GM23338 (cell line): ENCODE results near the gene ZMYND8. TPM values are rescaled to one million over a fixed set of nuclear protein-coding genes. Genes with fewer than 3 reads are reported as not detected.
A peak's percentile ranks its signal among the peaks of the same experiment; 100 is the strongest.
"Not testable (repeated sequence)": the region's sequence is repeated elsewhere in the genome, so short reads cannot be mapped to it uniquely, and the experiment has no call there.

Source experiments
- ATAC-seq: fragments of 200-7000 bp; cut with Tn5 transposase; 3 replicates; pipeline ENCODE4 v1.9.1; 2020
- DNase-seq: peaks from one replicate; pipeline ENCODE4 v3.0.0-alpha.2; 2015; ENCODE audit warnings: low spot score
- H2AFZ ChIP-seq: fragments of 200-600 bp; sonication (generic); 2 replicates; pipeline ENCODE4 v1.8.0; 2016; ENCODE audit warnings: antibody characterized with exemption, mild to moderate bottlenecking, moderate library complexity
- H3F3A ChIP-seq: fragments of 200-600 bp; sonication (generic); replicated peaks from 2 replicates; pipeline ENCODE4 v1.8.0; 2017; ENCODE audit warnings: antibody characterized with exemption, mixed run types, low read depth
- H3K27ac ChIP-seq: fragments of 200-600 bp; sonication (generic); 2 replicates; pipeline ENCODE4 v1.6.1; 2016; ENCODE audit warnings: low read depth
- H3K27me3 ChIP-seq: fragments of 200-600 bp; sonication (generic); 2 replicates; pipeline ENCODE4 v1.8.0; 2016; ENCODE audit warnings: mild to moderate bottlenecking, mixed run types, moderate library complexity; ENCODE audit not compliant: insufficient read depth
- H3K36me3 ChIP-seq: fragments of 200-600 bp; sonication (generic); 2 replicates; pipeline ENCODE4 v1.8.0; 2016; ENCODE audit warnings: mild to moderate bottlenecking; ENCODE audit not compliant: insufficient read depth
- H3K4me1 ChIP-seq: fragments of 200-600 bp; sonication (generic); 2 replicates; pipeline ENCODE4 v1.8.0; 2016; ENCODE audit warnings: mild to moderate bottlenecking, moderate library complexity; ENCODE audit not compliant: insufficient read depth
- H3K4me2 ChIP-seq: fragments of 200-600 bp; sonication (generic); 2 replicates; pipeline ENCODE4 v1.7.1; 2017; ENCODE audit warnings: mixed run types
- H3K4me3 ChIP-seq: fragments of 200-600 bp; sonication (generic); 2 replicates; pipeline ENCODE4 v1.6.1; 2016; ENCODE audit warnings: mixed run types
- H3K79me2 ChIP-seq: fragments of 200-600 bp; sonication (generic); replicated peaks from 2 replicates; pipeline ENCODE4 v1.8.0; 2017; ENCODE audit warnings: mild to moderate bottlenecking; ENCODE audit not compliant: insufficient read depth
- H3K9me2 ChIP-seq: fragments of 200-600 bp; sonication (generic); 2 replicates; pipeline ENCODE4 v1.8.0; 2017; ENCODE audit not compliant: insufficient read depth
- H4K20me1 ChIP-seq: fragments of 200-600 bp; sonication (generic); replicated peaks from 2 replicates; pipeline ENCODE4 v1.8.0; 2017; ENCODE audit warnings: mild to moderate bottlenecking; ENCODE audit not compliant: insufficient read depth
- H3K27ac Mint-ChIP-seq: 2 replicates; pipeline ENCODE4 v1.8.0; 2020; ENCODE audit warnings: inconsistent platforms, mild to moderate bottlenecking, moderate library complexity, mixed read lengths
- H3K27me3 Mint-ChIP-seq: 3 replicates; pipeline ENCODE4 v1.8.0; 2022; ENCODE audit warnings: low read depth, mild to moderate bottlenecking, moderate library complexity, mixed read lengths, inconsistent platforms; ENCODE audit not compliant: insufficient read depth, poor library complexity
- H3K36me3 Mint-ChIP-seq: 3 replicates; pipeline ENCODE4 v1.8.0; 2021; ENCODE audit warnings: low read depth, mild to moderate bottlenecking, inconsistent platforms, moderate library complexity, mixed read lengths
- H3K4me1 Mint-ChIP-seq: 3 replicates; pipeline ENCODE4 v1.8.0; 2020; ENCODE audit warnings: mild to moderate bottlenecking, inconsistent platforms, mixed read lengths
- H3K4me3 Mint-ChIP-seq: 3 replicates; pipeline ENCODE4 v1.8.0; 2021; ENCODE audit warnings: moderate library complexity, mild to moderate bottlenecking, inconsistent platforms, mixed read lengths
- H3K9me3 Mint-ChIP-seq: 3 replicates; pipeline ENCODE4 v1.8.0; 2020; ENCODE audit warnings: moderate library complexity, mild to moderate bottlenecking, inconsistent platforms, mixed read lengths
- EZH2 ChIP-seq: fragments of 200-600 bp; sonication (generic); IDR thresholded peaks from one replicate; pipeline ENCODE4 v1.8.0; 2017; ENCODE audit warnings: antibody characterized with exemption, mild to moderate bottlenecking, low read depth; ENCODE audit not compliant: unreplicated experiment
- EZH2phosphoT487 ChIP-seq: fragments of 200-600 bp; sonication (generic); IDR thresholded peaks from one replicate; pipeline ENCODE4 v1.8.1; 2018; ENCODE audit warnings: antibody characterized with exemption; ENCODE audit not compliant: unreplicated experiment
- JUNB ChIP-seq: IDR thresholded peaks from one replicate; pipeline ENCODE4 v1.6.1; 2016; ENCODE audit warnings: antibody characterized with exemption; ENCODE audit not compliant: unreplicated experiment
- NANOG ChIP-seq: IDR thresholded peaks from 2 replicates; pipeline ENCODE4 v1.6.1; 2016; ENCODE audit warnings: antibody characterized with exemption, borderline replicate concordance
- STAT1 ChIP-seq: IDR thresholded peaks from one replicate; pipeline ENCODE4 v1.6.1; 2016; ENCODE audit warnings: antibody characterized with exemption; ENCODE audit not compliant: unreplicated experiment
- ZNF114 ChIP-seq: fragments of 250-450 bp; sonication (Bioruptor Pico); IDR thresholded peaks from 2 replicates; pipeline ENCODE4 v1.5.0; 2020; ENCODE audit warnings: mild to moderate bottlenecking, moderate library complexity
- ZNF331 ChIP-seq: fragments of 250-450 bp; sonication (Bioruptor Pico); IDR thresholded peaks from 2 replicates; pipeline ENCODE4 v1.5.0; 2020; ENCODE audit warnings: low read depth, mild to moderate bottlenecking, moderate library complexity
- ZNF462 ChIP-seq: fragments of 250-450 bp; sonication (Bioruptor Pico); IDR thresholded peaks from 2 replicates; pipeline ENCODE4 v1.5.0; 2020; ENCODE audit warnings: mild to moderate bottlenecking, moderate library complexity
- polyA plus RNA-seq: library from polyadenylated mRNA; unstranded; fragments of >200 nt; fragmentation: Nextera tagmentation; extraction: Ambion mirVana; gene quantifications from 2 replicates; pipeline ENCODE4 v1.2.1, GENCODE V29; 2016
- total RNA-seq: library from RNA; depleted of rRNA; stranded (reverse); fragments of >200 nt; shearing (Covaris generic); gene quantifications from 2 replicates; pipeline ENCODE4 v1.2.3, GENCODE V29; 2014
- TF ChIP-seq, protein P1 (sequence below): IDR thresholded peaks from 2 replicates; pipeline ENCODE4 v1.6.1; 2016; ENCODE audit warnings: antibody characterized with exemption
- TF ChIP-seq, protein P2 (sequence below): IDR thresholded peaks from one replicate; pipeline ENCODE4 v1.6.1; 2018; ENCODE audit warnings: antibody characterized with exemption; ENCODE audit not compliant: unreplicated experiment

The ZMYND8 gene
- total and polyA plus RNA-seq, 2 experiments from 2014 or later = 70.9 to 128 TPM

DNA sequence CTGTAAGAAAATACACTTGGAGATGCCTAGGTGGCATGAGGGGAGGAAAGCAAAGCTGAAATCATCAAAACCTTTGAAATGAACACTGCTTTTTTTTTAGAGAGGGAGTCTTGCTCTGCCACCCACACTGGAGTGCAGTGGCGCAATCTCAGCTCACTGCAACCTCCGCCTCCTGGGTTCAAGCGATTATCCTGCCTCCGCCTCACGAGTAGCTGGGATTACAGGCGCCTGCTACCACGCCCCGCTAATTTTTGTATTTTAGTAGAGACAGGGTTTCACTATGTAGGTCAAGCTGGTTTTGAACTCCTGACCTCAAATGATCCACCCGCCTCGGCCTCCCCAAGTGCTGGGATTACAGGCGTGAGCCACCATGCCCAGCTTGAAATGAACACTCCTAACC, 111.3 kb downstream of the ZMYND8 start:
- H3K27me3 ChIP-seq, H3K4me1 ChIP-seq, H3K4me3 Mint-ChIP-seq, H3K4me2 ChIP-seq, ATAC-seq, H3K9me3 Mint-ChIP-seq, H3K27ac Mint-ChIP-seq, H3K4me3 ChIP-seq, DNase-seq, H3K4me1 Mint-ChIP-seq, H3K9me2 ChIP-seq, H2AFZ ChIP-seq: not testable (repeated sequence)
- Mint-ChIP-seq H3K36me3 (peaks cover 87% of the 10 kb centered on the region), H3K27me3 (peaks cover 11% of the 10 kb centered on the region)
- Histone ChIP-seq H3K27ac (peak overlapping the region; percentile 74; the same call in 1 of the 2 replicates), H3K79me2 (peaks cover 79% of the 10 kb centered on the region), H4K20me1 (peaks cover 30% of the 10 kb centered on the region), H3K36me3 (peaks cover 53% of the 10 kb centered on the region), H3F3A (peaks cover 25% of the 10 kb centered on the region; the same call in 1 of the 2 replicates)

GRCh38 chr20:47244451-47244850, 112.0 kb downstream of the ZMYND8 start:
- no peak for ATAC-seq
- TF ChIP-seq EZH2phosphoT487 (no peak), ZNF331 (CRISPR knock-in tag) (no peak), JUNB (no peak), NANOG (no peak), ZNF114 (CRISPR knock-in tag) (no peak), STAT1 (no peak), EZH2 (no peak), ZNF462 (CRISPR knock-in tag) (no peak)
- TF ChIP-seq, protein P1, sequence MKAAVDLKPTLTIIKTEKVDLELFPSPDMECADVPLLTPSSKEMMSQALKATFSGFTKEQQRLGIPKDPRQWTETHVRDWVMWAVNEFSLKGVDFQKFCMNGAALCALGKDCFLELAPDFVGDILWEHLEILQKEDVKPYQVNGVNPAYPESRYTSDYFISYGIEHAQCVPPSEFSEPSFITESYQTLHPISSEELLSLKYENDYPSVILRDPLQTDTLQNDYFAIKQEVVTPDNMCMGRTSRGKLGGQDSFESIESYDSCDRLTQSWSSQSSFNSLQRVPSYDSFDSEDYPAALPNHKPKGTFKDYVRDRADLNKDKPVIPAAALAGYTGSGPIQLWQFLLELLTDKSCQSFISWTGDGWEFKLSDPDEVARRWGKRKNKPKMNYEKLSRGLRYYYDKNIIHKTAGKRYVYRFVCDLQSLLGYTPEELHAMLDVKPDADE = no peak
- TF ChIP-seq, protein P2, sequence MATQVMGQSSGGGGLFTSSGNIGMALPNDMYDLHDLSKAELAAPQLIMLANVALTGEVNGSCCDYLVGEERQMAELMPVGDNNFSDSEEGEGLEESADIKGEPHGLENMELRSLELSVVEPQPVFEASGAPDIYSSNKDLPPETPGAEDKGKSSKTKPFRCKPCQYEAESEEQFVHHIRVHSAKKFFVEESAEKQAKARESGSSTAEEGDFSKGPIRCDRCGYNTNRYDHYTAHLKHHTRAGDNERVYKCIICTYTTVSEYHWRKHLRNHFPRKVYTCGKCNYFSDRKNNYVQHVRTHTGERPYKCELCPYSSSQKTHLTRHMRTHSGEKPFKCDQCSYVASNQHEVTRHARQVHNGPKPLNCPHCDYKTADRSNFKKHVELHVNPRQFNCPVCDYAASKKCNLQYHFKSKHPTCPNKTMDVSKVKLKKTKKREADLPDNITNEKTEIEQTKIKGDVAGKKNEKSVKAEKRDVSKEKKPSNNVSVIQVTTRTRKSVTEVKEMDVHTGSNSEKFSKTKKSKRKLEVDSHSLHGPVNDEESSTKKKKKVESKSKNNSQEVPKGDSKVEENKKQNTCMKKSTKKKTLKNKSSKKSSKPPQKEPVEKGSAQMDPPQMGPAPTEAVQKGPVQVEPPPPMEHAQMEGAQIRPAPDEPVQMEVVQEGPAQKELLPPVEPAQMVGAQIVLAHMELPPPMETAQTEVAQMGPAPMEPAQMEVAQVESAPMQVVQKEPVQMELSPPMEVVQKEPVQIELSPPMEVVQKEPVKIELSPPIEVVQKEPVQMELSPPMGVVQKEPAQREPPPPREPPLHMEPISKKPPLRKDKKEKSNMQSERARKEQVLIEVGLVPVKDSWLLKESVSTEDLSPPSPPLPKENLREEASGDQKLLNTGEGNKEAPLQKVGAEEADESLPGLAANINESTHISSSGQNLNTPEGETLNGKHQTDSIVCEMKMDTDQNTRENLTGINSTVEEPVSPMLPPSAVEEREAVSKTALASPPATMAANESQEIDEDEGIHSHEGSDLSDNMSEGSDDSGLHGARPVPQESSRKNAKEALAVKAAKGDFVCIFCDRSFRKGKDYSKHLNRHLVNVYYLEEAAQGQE = no peak
- H3K79me2 ChIP-seq = peaks cover 84% of the 10 kb centered on the region
- H3F3A ChIP-seq = peaks cover 31% of the 10 kb centered on the region; the same call in 1 of the 2 replicates
- H3K4me3 ChIP-seq = no peak overlapping the region
- Mint-ChIP-seq H3K9me3 (no peaks in the 10 kb centered on the region), H3K27me3 (peaks cover 9% of the 10 kb centered on the region), H3K27ac (no peak overlapping the region), H3K36me3 (peaks cover 85% of the 10 kb centered on the region), H3K4me3 (no peak overlapping the region), H3K4me1 (peaks cover 9% of the 10 kb centered on the region; the same call in 2 of the 3 replicates)
- peaks cover 50% of the 10 kb centered on the region for H3K36me3 ChIP-seq
- H3K27ac ChIP-seq = peak overlapping the region; percentile 30
- H2AFZ ChIP-seq = no peak overlapping the region
- peaks cover 36% of the 10 kb centered on the region for H4K20me1 ChIP-seq
- DNase-seq = no peak
- H3K9me2 ChIP-seq = no peaks in the 10 kb centered on the region
- no peaks in the 10 kb centered on the region for H3K27me3 ChIP-seq
- no peak overlapping the region for H3K4me2 ChIP-seq
- no peaks in the 10 kb centered on the region for H3K4me1 ChIP-seq
